ENCODE measurements around the gene HSPA12B.

The HSPA12B gene

GRCh38 chr20:3767110-3767426, 34.6 kb downstream of the HSPA12B start:
- DNase-seq (ENCODE audit: low spot score): no peak

- peak; percentile 99 for DNase-seq (ENCODE audit: low spot score)
These were observed 35.2 kb downstream of the HSPA12B start, which contains the start of gene ADISSP for GRCh38 chr20:3767427-3768341. TSS of gene ADISSP (minus strand) at chr20:3767753. CDS start at chr20:3760100, 7,653 bp downstream.

GRCh38 chr20:3768342-3769130, 36.1 kb downstream of the HSPA12B start:
- DNase-seq (ENCODE audit: low spot score): peak; percentile 81

- DNase-seq (ENCODE audit: low spot score): no peak
These were observed 39.1 kb downstream of the HSPA12B start for GRCh38 chr20:3771552-3772058.

- DNase-seq (ENCODE audit: low spot score): no peak
These were observed 43.1 kb downstream of the HSPA12B start for GRCh38 chr20:3775457-3776108.

GRCh38 chr20:3777381-3777715, 44.9 kb downstream of the HSPA12B start:
- DNase-seq (ENCODE audit: low spot score): no peak

- peak; percentile 62 for DNase-seq (ENCODE audit: low spot score)
These were observed 45.5 kb downstream of the HSPA12B start for GRCh38 chr20:3777716-3778629.

GRCh38 chr20:3778976-3779375, 46.5 kb downstream of the HSPA12B start:
- no peak for DNase-seq (ENCODE audit: low spot score)

- peak; percentile 92 for DNase-seq (ENCODE audit: low spot score)
These were observed 48.8 kb downstream of the HSPA12B start, which contains the start of gene SPEF1 for GRCh38 chr20:3781153-3781910. TSS of gene SPEF1 (minus strand) at chr20:3781448. CDS start at chr20:3781287, 161 bp downstream.

- DNase-seq (ENCODE audit: low spot score): no peak
These were observed 50.1 kb downstream of the HSPA12B start for GRCh38 chr20:3782597-3782996.

GRCh38 chr20:3783068-3783489, 50.6 kb downstream of the HSPA12B start:
- DNase-seq (ENCODE audit: low spot score): no peak

- no peak for DNase-seq (ENCODE audit: low spot score)
These were observed 51.2 kb downstream of the HSPA12B start for GRCh38 chr20:3783511-3784195.

GRCh38 chr20:3784216-3784853, 51.9 kb downstream of the HSPA12B start:
- no peak for DNase-seq (ENCODE audit: low spot score)

- no peak for DNase-seq (ENCODE audit: low spot score)
These were observed 52.4 kb downstream of the HSPA12B start for GRCh38 chr20:3784863-3785239.

- no peak for DNase-seq (ENCODE audit: low spot score)
These were observed 53.0 kb downstream of the HSPA12B start for GRCh38 chr20:3785240-3786125.

GRCh38 chr20:3786126-3786484, 53.6 kb downstream of the HSPA12B start:
- DNase-seq (ENCODE audit: low spot score): peak; percentile 65

- peak; percentile 88 for DNase-seq (ENCODE audit: low spot score)
These were observed 54.3 kb downstream of the HSPA12B start, which contains the start of gene CENPB for GRCh38 chr20:3786665-3787323. TSS of gene CENPB (minus strand) at chr20:3786740. CDS start at chr20:3786483, 257 bp downstream.

Data from kidney tubule cell (primary cell).